SK-N-MC (cell line): ENCODE data around the gene SNPH.

Source experiments
- DNase-seq: peaks from one replicate; pipeline ENCODE4 v3.0.0-alpha.2; 2011; ENCODE audit warnings: low read depth, low spot score
- H3K27ac ChIP-seq: fragments of 200-600 bp; sonication (generic); 2 replicates; pipeline ENCODE4 v1.5.1; 2016; ENCODE audit warnings: mixed run types
- H3K36me3 ChIP-seq: fragments of 200-600 bp; sonication (generic); 2 replicates; pipeline ENCODE4 v1.6.1; 2017; ENCODE audit warnings: antibody characterized with exemption, low read length, mixed read lengths; ENCODE audit not compliant: insufficient read depth
- H3K4me3 ChIP-seq: fragments of 200-600 bp; sonication (generic); 2 replicates; pipeline ENCODE4 v1.5.1; 2016
- H3K9ac ChIP-seq: fragments of 200-600 bp; sonication (generic); 2 replicates; pipeline ENCODE4 v1.8.0; 2017; ENCODE audit warnings: mixed run types, mixed read lengths; ENCODE audit not compliant: insufficient read length
- H3K9me3 ChIP-seq: fragments of 200-600 bp; sonication (generic); 2 replicates; pipeline ENCODE4 v1.6.1; 2017; ENCODE audit warnings: low read depth, mild to moderate bottlenecking, antibody characterized with exemption, low read length, moderate library complexity, mixed read lengths
- EZH2 ChIP-seq: fragments of 200-600 bp; sonication (generic); IDR thresholded peaks from one replicate; pipeline ENCODE4 v1.6.1; 2017; ENCODE audit warnings: antibody characterized with exemption
- FOXP2 ChIP-seq: optimal IDR thresholded peaks from 2 replicates; pipeline ENCODE3; 2011; ENCODE audit warnings: mild to moderate bottlenecking, moderate library complexity; ENCODE audit not compliant: insufficient read depth; ENCODE audit errors: extremely low read length, control extremely low read depth
- POLR2AphosphoS5 ChIP-seq: IDR thresholded peaks from 2 replicates; pipeline ENCODE4 v1.6.1; 2012; ENCODE audit warnings: mild to moderate bottlenecking, low read depth, low read length, borderline replicate concordance

Gene SNPH

GRCh38 chr20:1280195-1281102 is 14.4 kb downstream of the SNPH start:
- Histone ChIP-seq H3K9ac (no peak overlapping the region), H3K9me3 (no peaks in the 10 kb centered on the region), H3K4me3 (no peak overlapping the region), H3K36me3 (no peaks in the 10 kb centered on the region), H3K27ac (no peak overlapping the region)
- no peak for DNase-seq
- no peak for TF ChIP-seq POLR2AphosphoS5
- no peak for TF ChIP-seq FOXP2
- no peak for TF ChIP-seq EZH2

DNA sequence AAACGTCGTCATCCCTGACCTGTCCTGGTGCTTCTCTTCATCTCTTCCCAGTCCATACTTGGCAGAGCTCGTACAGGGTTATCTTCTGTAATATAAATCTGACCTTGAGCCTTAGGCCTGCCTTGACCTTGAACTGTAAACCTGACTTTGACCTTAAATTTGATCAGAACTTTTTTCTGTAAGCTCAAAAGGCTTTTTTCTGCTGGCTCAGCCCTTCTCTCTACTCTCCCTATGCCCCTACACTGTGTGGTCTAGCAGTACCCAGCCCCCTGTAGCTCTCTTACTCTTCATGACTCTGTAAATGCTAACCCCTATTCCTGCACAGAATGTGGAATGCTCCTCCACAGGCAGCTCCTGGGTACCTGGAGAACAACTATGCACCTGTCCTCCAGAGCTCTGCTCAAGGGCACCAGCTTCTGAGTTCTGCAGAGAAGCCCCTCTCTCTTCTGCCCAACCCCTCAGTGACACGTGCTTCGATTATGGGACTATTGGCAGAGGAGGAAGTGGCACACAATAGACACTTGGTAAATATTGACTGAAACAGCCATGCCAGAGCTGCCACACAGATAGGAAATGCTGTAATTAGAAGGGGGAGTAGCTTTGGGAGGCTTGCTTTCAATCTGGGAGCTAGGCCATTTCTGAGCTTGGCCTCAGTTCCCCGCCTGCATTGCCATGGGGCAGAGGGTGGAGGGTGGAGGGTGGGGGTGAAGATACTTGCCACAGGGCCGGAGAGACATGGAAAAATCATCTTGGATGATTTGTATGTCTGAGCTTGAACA is 15.4 kb downstream of the SNPH start:
- TF ChIP-seq FOXP2 (no peak), POLR2AphosphoS5 (no peak), EZH2 (no peak)
- no peak overlapping the region for H3K9ac ChIP-seq
- no peaks in the 10 kb centered on the region for H3K36me3 ChIP-seq
- no peak overlapping the region for H3K27ac ChIP-seq
- no peak for DNase-seq
- H3K9me3 ChIP-seq = no peaks in the 10 kb centered on the region
- no peak overlapping the region for H3K4me3 ChIP-seq

DNA sequence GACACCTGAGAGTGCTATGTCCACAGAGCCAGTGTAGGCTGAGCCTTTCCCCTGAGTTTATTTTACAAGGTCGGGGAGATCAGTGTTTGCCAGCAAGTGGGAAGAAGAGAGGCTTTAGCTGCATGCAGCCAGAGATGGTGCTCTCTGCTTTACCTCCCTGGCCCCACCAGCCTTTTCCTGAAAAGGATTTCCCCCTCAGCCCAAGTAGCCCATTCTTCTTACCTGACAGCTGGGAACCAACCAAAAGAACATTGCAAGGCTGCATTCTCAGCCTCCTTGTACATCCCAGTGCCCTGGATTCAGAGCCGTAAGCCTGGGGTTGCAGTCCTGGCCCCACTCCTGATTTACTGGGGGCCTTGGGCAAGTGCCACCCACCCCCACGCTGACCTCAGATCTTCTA is 16.9 kb downstream of the SNPH start:
- no peak for DNase-seq
- Histone ChIP-seq H3K27ac (no peak overlapping the region), H3K9me3 (no peaks in the 10 kb centered on the region), H3K4me3 (no peak overlapping the region), H3K36me3 (no peaks in the 10 kb centered on the region), H3K9ac (no peak overlapping the region)
- TF ChIP-seq EZH2 (no peak), POLR2AphosphoS5 (no peak), FOXP2 (no peak)

DNA sequence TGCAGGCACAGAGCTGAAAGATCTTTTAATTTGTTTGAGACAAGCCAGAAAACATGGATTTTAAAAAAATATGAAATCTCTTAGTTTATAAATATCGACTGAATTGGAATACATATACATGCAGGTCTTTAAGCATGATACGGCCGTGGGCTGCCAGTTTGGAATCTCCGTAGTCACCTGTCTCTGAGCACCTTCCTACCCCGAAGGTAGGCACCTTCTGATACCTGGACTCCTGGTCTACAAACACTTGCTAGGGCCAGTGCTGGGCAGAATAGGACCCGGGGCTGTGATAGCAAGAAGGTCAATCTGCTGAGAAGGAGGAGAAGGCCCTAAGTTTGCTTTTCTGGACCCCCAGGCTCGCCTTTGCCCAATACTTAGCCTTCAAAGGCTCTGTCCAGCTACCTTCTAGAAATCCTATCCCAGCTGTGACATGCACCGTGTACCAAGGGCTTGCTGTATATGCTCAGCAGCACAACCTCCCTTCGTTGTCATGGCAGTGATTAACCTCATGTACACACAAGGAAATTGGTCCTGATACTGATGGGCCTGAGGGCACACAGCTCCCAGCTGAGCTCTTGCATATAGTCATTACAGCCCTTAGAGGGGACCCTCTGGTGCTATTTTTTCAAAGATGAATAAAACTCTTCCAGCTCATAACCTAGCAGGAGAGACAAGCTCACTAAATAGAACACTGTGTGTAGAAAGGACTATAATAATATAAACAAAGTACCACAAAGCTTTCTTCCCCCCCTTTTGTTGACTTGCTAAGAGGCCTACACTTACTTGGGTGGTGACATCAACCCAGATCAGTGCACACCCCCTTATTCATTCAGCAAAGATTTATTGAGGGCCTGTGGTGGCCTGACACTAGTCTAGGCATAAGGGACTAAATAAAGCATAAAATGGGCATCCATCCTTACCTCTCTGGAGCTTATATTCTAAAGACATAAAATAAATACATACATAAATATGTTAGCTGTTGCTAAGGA is 17.7 kb downstream of the SNPH start:
- H3K36me3 ChIP-seq = no peaks in the 10 kb centered on the region
- no peak overlapping the region for H3K4me3 ChIP-seq
- no peak for DNase-seq
- no peaks in the 10 kb centered on the region for H3K9me3 ChIP-seq
- H3K9ac ChIP-seq = no peak overlapping the region
- H3K27ac ChIP-seq = no peak overlapping the region
- TF ChIP-seq EZH2 (no peak), FOXP2 (no peak), POLR2AphosphoS5 (no peak)

DNA sequence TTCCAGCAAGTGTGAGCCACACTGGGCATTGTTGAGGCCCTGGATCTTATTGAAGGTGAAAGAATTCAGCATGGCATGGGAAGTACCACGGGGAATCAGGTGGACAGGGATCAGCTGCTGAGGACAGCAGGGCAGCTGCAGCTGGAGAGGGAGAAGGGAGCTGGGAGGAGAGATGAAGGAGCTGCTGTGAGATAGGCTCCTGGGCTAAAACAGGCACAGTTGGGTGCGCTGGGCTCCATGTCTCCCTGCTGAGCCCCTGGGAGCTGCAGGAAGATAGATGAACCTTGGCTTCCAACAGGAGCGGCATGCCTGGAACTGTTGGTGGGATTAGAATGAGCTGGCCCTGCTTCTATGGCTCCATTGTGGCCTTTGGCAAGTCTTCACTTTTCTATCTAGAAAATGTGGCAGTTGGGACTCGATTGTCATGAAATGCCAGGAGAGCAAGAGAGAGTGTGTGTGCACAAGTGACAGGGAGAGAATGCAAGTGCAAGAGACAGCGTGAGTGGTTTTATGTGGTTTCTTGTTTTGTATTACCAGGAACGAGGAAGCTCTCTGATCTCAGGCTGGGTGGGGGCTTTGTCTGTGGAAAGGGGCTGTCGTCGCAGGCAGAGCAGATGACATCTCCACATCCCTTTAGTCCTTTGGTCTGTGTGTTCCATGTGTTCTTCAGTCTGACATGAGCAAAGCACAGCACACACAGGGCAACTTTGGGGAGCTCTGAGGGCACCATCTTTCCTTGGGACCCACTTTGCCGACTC is 20.4 kb downstream of the SNPH start:
- DNase-seq = no peak
- no peak for TF ChIP-seq POLR2AphosphoS5
- no peak for TF ChIP-seq EZH2
- no peak for TF ChIP-seq FOXP2
- H3K27ac ChIP-seq = no peak overlapping the region

GRCh38 chr20:1287306-1287705 is 21.2 kb downstream of the SNPH start:
- H3K9ac ChIP-seq = no peak overlapping the region
- DNase-seq = no peak

More for the DNA sequence above, 20.4 kb downstream of the SNPH start:
- no peak overlapping the region for H3K9ac ChIP-seq
- no peak overlapping the region for H3K4me3 ChIP-seq
- no peaks in the 10 kb centered on the region for H3K9me3 ChIP-seq
- H3K36me3 ChIP-seq = no peaks in the 10 kb centered on the region

More at GRCh38 chr20:1287306-1287705, 21.2 kb downstream of the SNPH start:
- Histone ChIP-seq H3K9me3 (no peaks in the 10 kb centered on the region), H3K27ac (no peak overlapping the region), H3K4me3 (no peak overlapping the region), H3K36me3 (no peaks in the 10 kb centered on the region)
- TF ChIP-seq EZH2 = no peak
- TF ChIP-seq FOXP2 = no peak
- no peak for TF ChIP-seq POLR2AphosphoS5
